Cortex of kidney (tissue), 1 donor: ENCODE data around the gene RABGGTB.
"Not testable (repeated sequence)": the region's sequence is repeated elsewhere in the genome, so short reads cannot be mapped to it uniquely, and the experiment has no call there.

ENCODE experiments used
- DNase-seq: peaks from one replicate; lab custom pipeline; 2025; lab: John Stamatoyannopoulos, UW

Gene RABGGTB

GRCh38 chr1:75796376-75797272 lies 10.6 kb downstream of the RABGGTB start, which contains the start of gene MSH4:
Gene MSH4 (plus strand): TSS chr1:75796882. CDS start chr1:75796986, 104 bp downstream.
- DNase-seq, result no peak

DNA sequence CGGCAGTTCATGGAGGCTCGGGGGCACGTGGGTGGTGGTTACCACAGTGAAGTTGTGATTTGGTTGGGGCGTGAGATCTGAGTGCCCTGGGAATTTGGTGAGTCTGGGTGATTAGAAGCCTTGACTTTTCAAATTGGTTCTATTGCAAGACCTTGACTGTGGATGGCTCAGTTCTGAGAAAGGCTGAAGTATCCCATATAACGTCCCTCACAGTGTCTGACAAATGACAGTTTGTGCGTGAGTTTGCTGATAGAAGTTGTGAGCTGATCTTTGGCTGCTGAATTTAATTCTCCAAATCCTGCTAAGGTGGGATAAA lies 11.2 kb downstream of the RABGGTB start:
- DNase-seq, result no peak

- no peak for DNase-seq
Measured at GRCh38 chr1:75797606-75798216, 11.7 kb downstream of the RABGGTB start.

DNA sequence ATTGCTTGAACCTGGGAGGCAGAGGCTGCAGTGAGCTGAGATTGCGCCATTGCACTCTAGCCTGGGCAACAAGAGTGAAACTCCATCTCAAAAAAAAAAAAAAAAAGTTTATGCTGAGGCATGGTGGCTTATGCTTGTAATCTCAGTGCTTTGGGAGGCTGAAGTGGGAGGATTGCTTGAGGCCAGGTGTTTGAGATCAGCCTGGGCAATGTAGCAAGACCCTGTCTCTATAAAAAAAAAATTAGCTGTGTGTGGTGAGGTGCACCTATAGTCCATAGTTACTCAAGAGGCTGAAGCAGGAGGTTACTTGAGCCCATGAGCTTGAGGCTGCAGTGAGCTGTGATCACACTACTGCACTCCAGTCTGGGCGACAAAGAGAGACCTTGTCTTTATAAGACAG lies 15.4 kb downstream of the RABGGTB start:
- not testable (repeated sequence) for DNase-seq

DNA sequence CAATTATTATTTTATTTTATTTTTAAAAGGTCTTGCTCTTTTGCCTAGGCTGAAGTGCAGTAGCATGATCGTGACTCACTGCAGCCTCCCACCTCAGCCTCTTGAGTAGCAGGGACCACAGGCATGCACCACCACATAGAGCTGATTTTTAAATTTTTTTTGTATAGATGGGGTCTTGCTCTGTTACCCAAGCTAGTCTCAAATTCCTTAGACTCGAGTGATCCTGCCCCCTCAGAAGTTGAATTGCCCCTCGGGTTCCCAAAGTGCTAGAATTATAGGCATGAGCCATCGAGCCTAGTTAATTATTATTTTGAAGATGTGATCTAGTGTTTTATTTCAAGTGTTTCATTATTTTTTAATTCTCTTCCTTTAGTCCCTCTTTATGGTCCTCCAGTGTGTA lies 22.9 kb downstream of the RABGGTB start:
- DNase-seq, result no peak

DNA sequence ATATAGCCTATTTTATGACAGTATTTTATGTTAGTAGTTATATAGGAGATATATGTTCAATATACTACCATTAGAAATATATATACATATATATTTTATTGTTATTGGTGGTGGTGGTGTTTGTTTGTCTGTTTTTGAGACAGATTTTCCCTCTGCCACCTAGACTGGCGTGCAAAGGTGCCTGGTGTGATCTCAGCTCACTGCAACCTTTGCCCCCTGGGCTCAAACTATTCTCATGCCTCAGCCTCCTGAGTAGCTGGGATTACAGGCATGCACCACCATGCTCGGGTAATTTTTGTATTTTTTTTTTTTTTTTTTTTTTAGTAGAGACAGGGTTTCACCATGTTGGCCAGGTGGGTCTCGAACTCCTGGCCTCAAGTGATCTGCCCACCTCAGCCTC lies 24.1 kb downstream of the RABGGTB start:
- DNase-seq, result not testable (repeated sequence)

GRCh38 chr1:75811211-75811981 lies 25.3 kb downstream of the RABGGTB start:
- DNase-seq, result no peak

DNA sequence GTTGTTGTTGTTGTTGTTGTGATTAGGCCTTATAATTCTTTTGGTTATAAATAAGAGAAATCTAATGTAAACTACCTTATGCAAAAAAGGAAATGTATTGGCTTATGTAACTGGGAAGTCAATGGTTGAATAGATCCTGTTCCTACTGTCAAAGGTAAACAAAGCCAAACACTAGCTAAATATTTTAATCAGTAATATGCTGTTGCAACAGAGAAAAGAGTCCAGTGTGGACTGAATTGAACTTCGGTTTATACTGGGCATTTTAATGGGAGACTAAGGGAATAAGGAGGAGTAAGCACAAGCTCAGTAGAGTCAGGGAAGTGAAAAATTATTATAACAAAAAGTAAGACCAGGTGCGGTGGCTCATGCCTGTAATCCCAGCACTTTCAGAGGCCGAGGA lies 26.0 kb downstream of the RABGGTB start:
- DNase-seq, result no peak

DNA sequence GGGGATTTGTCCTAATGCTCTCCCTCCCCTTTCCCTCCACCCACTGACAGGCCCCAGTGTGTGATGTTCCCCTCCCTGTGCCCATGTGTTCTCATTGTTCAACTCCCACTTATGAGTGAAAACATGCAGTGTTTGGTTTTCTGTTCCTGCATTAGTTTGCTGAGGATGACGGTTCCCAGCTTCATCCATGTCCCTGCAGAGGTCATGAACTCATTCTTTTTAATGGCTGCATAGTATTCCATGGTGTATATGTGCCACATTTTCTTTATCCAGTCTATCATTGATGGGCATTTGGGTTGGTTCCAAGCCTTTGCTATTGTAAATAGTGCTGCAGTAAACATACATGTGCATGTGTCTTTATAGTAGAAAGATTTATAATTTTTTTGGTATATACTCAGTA lies 37.5 kb downstream of the RABGGTB start:
- DNase-seq, result not testable (repeated sequence)

- no peak for DNase-seq
Measured at GRCh38 chr1:75836528-75837100, 50.6 kb downstream of the RABGGTB start.

GRCh38 chr1:75838079-75838478 lies 52.0 kb downstream of the RABGGTB start:
- DNase-seq, result no peak

- DNase-seq, result no peak
Measured at GRCh38 chr1:75841421-75841820, 55.4 kb downstream of the RABGGTB start.
